ENCODE results near the gene C11orf86. TPM values are rescaled to one million over a fixed set of nuclear protein-coding genes. Genes with fewer than 3 reads are reported as not detected.

Gene C11orf86
- total and polyA plus RNA-seq, 2 experiments from 2014 or later, result 0.21 to 0.74 TPM

GRCh38 chr11:66969584-66970225, 5.4 kb upstream of the C11orf86 start:
- H3K9me3 Mint-ChIP-seq, result no peaks in the 10 kb centered on the region; the same call in 2 of the 3 replicates
- no peak for DNase-seq (ENCODE audit: low spot score)

DNA sequence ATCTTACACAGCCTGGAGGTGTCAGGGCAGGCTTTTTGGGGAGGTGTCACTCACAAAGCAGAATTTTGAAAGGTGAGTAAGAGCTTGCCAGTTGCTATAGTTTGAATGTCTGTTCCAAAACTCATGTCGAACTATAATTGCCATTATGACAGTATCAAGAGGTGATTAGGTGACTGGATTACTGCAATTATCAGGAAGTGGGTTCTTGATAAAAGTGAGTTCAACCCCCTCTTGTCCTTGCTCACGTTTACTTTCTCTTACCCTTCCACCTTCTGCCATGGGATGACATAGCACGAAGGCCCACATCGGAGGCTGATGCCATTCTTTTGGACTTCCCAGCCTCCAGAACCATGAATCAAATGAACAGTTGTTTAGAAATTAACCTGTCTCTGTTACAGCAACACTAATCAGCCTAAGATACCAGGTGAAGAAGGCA, 4.7 kb upstream of the C11orf86 start:
- TF ChIP-seq, protein P1, sequence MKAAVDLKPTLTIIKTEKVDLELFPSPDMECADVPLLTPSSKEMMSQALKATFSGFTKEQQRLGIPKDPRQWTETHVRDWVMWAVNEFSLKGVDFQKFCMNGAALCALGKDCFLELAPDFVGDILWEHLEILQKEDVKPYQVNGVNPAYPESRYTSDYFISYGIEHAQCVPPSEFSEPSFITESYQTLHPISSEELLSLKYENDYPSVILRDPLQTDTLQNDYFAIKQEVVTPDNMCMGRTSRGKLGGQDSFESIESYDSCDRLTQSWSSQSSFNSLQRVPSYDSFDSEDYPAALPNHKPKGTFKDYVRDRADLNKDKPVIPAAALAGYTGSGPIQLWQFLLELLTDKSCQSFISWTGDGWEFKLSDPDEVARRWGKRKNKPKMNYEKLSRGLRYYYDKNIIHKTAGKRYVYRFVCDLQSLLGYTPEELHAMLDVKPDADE (IDR thresholded peaks at IDR 0.05), result no peak
- TF ChIP-seq REST (IDR thresholded peaks at IDR 0.05; ENCODE audit: unreplicated experiment) (no peak), STAT1 (IDR thresholded peaks at IDR 0.05; ENCODE audit: unreplicated experiment) (no peak), POLR2AphosphoS5 (IDR thresholded peaks at IDR 0.05; ENCODE audit: low read depth) (no peak)
- Histone ChIP-seq H3K36me3 (ENCODE audit: insufficient read depth) (no peaks in the 10 kb centered on the region), H3K27ac (ENCODE audit: low read depth) (no peak overlapping the region), H3K9me2 (ENCODE audit: insufficient read depth) (no peaks in the 10 kb centered on the region), H3K79me2 (replicated peaks; ENCODE audit: insufficient read depth) (no peaks in the 10 kb centered on the region), H3K27me3 (ENCODE audit: insufficient read depth) (no peaks in the 10 kb centered on the region), H3K4me2 (no peak overlapping the region), H3K4me3 (no peak overlapping the region), H3K4me1 (ENCODE audit: insufficient read depth) (peaks cover 10% of the 10 kb centered on the region; the same call in 1 of the 2 replicates), H2AFZ (no peak overlapping the region), H3F3A (replicated peaks; ENCODE audit: low read depth) (no peaks in the 10 kb centered on the region), H4K20me1 (replicated peaks; ENCODE audit: insufficient read depth) (no peaks in the 10 kb centered on the region)
- DNase-seq (ENCODE audit: low spot score) (no peak), ATAC-seq (no peak)
- Mint-ChIP-seq H3K4me3 (no peak overlapping the region), H3K9me3 (no peaks in the 10 kb centered on the region; the same call in 2 of the 3 replicates), H3K4me1 (peaks cover 7% of the 10 kb centered on the region; the same call in 2 of the 3 replicates), H3K36me3 (ENCODE audit: low read depth) (no peaks in the 10 kb centered on the region), H3K27me3 (ENCODE audit: insufficient read depth, low read depth, poor library complexity) (peaks cover 15% of the 10 kb centered on the region), H3K27ac (no peak overlapping the region)

More at GRCh38 chr11:66969584-66970225, 5.4 kb upstream of the C11orf86 start:
- peaks cover 7% of the 10 kb centered on the region; the same call in 2 of the 3 replicates for H3K4me1 Mint-ChIP-seq
- Histone ChIP-seq H3K27ac (ENCODE audit: low read depth) (no peak overlapping the region), H3K4me1 (ENCODE audit: insufficient read depth) (0 out of 2 replicates have a peak, but pooled peaks cover 5% of the 10 kb centered on the region), H3K4me3 (no peak overlapping the region), H3K79me2 (replicated peaks; ENCODE audit: insufficient read depth) (no peaks in the 10 kb centered on the region), H3F3A (replicated peaks; ENCODE audit: low read depth) (no peaks in the 10 kb centered on the region), H3K27me3 (ENCODE audit: insufficient read depth) (no peaks in the 10 kb centered on the region), H3K4me2 (no peak overlapping the region), H4K20me1 (replicated peaks; ENCODE audit: insufficient read depth) (no peaks in the 10 kb centered on the region), H3K9me2 (ENCODE audit: insufficient read depth) (no peaks in the 10 kb centered on the region), H3K36me3 (ENCODE audit: insufficient read depth) (no peaks in the 10 kb centered on the region), H2AFZ (no peak overlapping the region)
- no peak for ATAC-seq
- no peak overlapping the region for H3K4me3 Mint-ChIP-seq
- H3K27ac Mint-ChIP-seq, result no peak overlapping the region
- TF ChIP-seq CREB1 (CRISPR knock-in tag; IDR thresholded peaks at IDR 0.05; ENCODE audit: low read depth) (no peak), EZH2phosphoT487 (IDR thresholded peaks at IDR 0.05; ENCODE audit: unreplicated experiment) (no peak), ZNF114 (CRISPR knock-in tag; IDR thresholded peaks at IDR 0.05) (no peak), EZH2 (IDR thresholded peaks at IDR 0.05; ENCODE audit: low read depth, unreplicated experiment) (no peak)
- TF ChIP-seq, protein P1 (IDR thresholded peaks at IDR 0.05), result no peak
- H3K27me3 Mint-ChIP-seq (ENCODE audit: insufficient read depth, low read depth, poor library complexity), result peaks cover 15% of the 10 kb centered on the region
- no peaks in the 10 kb centered on the region for H3K36me3 Mint-ChIP-seq (ENCODE audit: low read depth)
